ENCODE results near the gene BRINP1. TPM values are rescaled to one million over a fixed set of nuclear protein-coding genes. Genes with fewer than 3 reads are reported as not detected.

Gene BRINP1
- total and polyA plus RNA-seq, 2 experiments from 2014 or later, result 0.64 to 1.3 TPM

DNA sequence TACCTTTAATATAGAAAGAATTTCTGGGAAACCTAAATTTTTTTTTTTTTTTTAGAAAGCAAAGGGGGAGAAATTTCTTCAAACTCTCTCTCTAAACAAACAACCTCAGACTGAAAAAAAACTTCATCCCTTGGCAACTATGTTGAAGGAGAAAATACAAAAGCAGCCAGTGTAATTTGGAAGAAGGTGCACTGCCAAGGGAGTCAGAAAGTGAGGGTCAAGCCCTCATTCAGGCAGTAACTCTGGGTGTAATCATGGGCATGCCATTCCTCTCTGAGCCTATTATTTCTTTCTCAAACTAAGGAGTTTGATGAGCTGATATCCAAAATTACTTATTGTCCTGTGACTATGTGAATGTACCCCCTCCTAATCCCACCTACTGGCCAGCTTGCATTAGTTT is 203.1 kb downstream of the BRINP1 start:
- DNase-seq (ENCODE audit: low spot score), result no peak
- no peaks in the 10 kb centered on the region for H3K4me1 ChIP-seq (ENCODE audit: insufficient read depth)
- H3K9me3 ChIP-seq (ENCODE audit: low read depth), result no peaks in the 10 kb centered on the region
- no peak overlapping the region for H2AFZ ChIP-seq
- H4K20me1 ChIP-seq (ENCODE audit: insufficient read depth, poor library complexity, severe bottlenecking), result no peaks in the 10 kb centered on the region
- H3K9me2 ChIP-seq (replicated peaks; ENCODE audit: insufficient read depth), result no peaks in the 10 kb centered on the region
- H3K27ac ChIP-seq, result no peak overlapping the region
- no peaks in the 10 kb centered on the region for H3K27me3 ChIP-seq
- H3K36me3 ChIP-seq (replicated peaks; ENCODE audit: insufficient read depth, low read depth), result no peaks in the 10 kb centered on the region
- no peaks in the 10 kb centered on the region for H3K79me2 ChIP-seq
- no peak overlapping the region for H3K4me3 ChIP-seq
- TF ChIP-seq, protein P1, sequence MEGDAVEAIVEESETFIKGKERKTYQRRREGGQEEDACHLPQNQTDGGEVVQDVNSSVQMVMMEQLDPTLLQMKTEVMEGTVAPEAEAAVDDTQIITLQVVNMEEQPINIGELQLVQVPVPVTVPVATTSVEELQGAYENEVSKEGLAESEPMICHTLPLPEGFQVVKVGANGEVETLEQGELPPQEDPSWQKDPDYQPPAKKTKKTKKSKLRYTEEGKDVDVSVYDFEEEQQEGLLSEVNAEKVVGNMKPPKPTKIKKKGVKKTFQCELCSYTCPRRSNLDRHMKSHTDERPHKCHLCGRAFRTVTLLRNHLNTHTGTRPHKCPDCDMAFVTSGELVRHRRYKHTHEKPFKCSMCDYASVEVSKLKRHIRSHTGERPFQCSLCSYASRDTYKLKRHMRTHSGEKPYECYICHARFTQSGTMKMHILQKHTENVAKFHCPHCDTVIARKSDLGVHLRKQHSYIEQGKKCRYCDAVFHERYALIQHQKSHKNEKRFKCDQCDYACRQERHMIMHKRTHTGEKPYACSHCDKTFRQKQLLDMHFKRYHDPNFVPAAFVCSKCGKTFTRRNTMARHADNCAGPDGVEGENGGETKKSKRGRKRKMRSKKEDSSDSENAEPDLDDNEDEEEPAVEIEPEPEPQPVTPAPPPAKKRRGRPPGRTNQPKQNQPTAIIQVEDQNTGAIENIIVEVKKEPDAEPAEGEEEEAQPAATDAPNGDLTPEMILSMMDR (IDR thresholded peaks at IDR 0.05; ENCODE audit: poor library complexity), result no peak
- TF ChIP-seq EZH2 (IDR thresholded peaks at IDR 0.05; ENCODE audit: borderline replicate concordance) (no peak), EZH2phosphoT487 (IDR thresholded peaks at IDR 0.05; ENCODE audit: low read depth, severe bottlenecking, unreplicated experiment) (no peak)
- no peak overlapping the region for H3K4me2 ChIP-seq

DNA sequence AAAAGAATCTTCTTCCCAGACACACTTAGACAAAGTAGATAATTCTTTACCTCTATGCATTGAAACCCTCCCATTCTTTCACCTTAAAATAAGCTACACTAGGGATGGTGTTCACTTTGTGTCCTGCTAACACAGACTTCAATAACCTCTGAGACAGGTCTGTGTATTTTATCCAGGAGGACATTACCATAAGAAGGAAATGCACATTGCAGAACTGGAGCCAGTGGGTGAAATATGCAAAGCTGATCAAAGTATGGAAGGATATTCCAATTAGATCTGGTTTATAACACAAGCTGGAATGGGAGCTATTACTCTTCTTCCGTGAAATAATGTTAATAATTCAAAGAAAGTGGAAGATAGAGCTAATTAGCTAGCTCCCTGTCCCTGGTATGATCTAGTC is 204.1 kb downstream of the BRINP1 start:
- no peak for DNase-seq (ENCODE audit: low spot score)
- H3K27ac ChIP-seq, result no peak overlapping the region
- H3K9me3 ChIP-seq (ENCODE audit: low read depth), result no peaks in the 10 kb centered on the region
- no peaks in the 10 kb centered on the region for H3K79me2 ChIP-seq
- H3K9me2 ChIP-seq (replicated peaks; ENCODE audit: insufficient read depth), result no peaks in the 10 kb centered on the region
- H3K36me3 ChIP-seq (replicated peaks; ENCODE audit: insufficient read depth, low read depth), result no peaks in the 10 kb centered on the region
- no peaks in the 10 kb centered on the region for H3K4me1 ChIP-seq (ENCODE audit: insufficient read depth)
- no peaks in the 10 kb centered on the region for H4K20me1 ChIP-seq (ENCODE audit: insufficient read depth, poor library complexity, severe bottlenecking)
- WGBS (ENCODE audit: low lambda C conversion rate, missing lambda C conversion rate), result 89% methylated on average over 1 of the region's 1 CpG
- H2AFZ ChIP-seq, result no peak overlapping the region
- H3K27me3 ChIP-seq, result no peaks in the 10 kb centered on the region
- H3K4me2 ChIP-seq, result no peak overlapping the region
- no peak for TF ChIP-seq EZH2phosphoT487 (IDR thresholded peaks at IDR 0.05; ENCODE audit: low read depth, severe bottlenecking, unreplicated experiment)
- TF ChIP-seq EZH2 (IDR thresholded peaks at IDR 0.05; ENCODE audit: borderline replicate concordance), result no peak
- TF ChIP-seq, protein P1 (IDR thresholded peaks at IDR 0.05; ENCODE audit: poor library complexity), result no peak
- H3K4me3 ChIP-seq, result no peak overlapping the region

DNA sequence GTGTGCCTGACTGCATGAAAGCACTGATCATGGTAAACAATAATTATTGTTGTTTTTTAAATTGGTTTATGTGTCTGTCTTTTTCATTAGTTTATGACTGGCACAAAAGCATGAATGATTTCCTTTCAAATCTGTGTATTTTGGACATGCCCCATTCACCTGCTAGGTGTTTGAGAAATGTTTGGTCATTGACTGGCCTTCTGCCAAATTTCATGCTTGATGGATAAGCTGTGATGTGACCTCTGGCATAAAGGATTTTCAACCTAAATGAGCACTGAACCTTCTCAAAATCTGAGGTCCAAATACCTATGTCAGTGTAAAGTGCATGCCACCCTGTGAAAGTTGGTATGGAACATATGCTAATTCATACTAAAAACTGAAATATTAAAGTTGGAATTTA is 204.5 kb downstream of the BRINP1 start:
- Histone ChIP-seq H3K27ac (no peak overlapping the region), H3K4me2 (no peak overlapping the region), H3K27me3 (no peaks in the 10 kb centered on the region), H3K9me3 (ENCODE audit: low read depth) (no peaks in the 10 kb centered on the region), H4K20me1 (ENCODE audit: insufficient read depth, poor library complexity, severe bottlenecking) (no peaks in the 10 kb centered on the region), H3K4me1 (ENCODE audit: insufficient read depth) (no peaks in the 10 kb centered on the region), H3K79me2 (no peaks in the 10 kb centered on the region), H3K9me2 (replicated peaks; ENCODE audit: insufficient read depth) (no peaks in the 10 kb centered on the region), H3K4me3 (no peak overlapping the region), H3K36me3 (replicated peaks; ENCODE audit: insufficient read depth, low read depth) (no peaks in the 10 kb centered on the region), H2AFZ (no peak overlapping the region)
- DNase-seq (ENCODE audit: low spot score), result no peak
- TF ChIP-seq, protein P1 (IDR thresholded peaks at IDR 0.05; ENCODE audit: poor library complexity), result no peak
- TF ChIP-seq EZH2phosphoT487 (IDR thresholded peaks at IDR 0.05; ENCODE audit: low read depth, severe bottlenecking, unreplicated experiment), result no peak
- no peak for TF ChIP-seq EZH2 (IDR thresholded peaks at IDR 0.05; ENCODE audit: borderline replicate concordance)

DNA sequence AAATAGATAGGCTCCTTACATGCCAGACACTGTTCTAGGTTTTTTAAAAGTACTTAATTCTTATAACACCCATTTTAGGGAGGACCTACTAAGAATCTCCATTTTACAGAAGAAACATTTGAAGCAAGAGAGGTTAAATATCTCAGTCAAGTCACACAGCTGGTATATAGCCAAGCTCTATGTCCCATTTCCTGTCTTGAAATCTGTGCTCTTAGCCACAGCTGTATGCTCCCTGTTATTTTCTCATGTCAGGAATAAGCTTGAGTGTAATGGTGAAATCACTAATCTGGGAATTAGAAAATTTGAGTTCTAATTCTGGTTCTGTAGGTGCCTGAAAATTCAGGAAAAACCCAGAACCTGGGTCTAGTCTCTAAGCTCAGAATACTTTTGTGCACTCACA is 208.7 kb downstream of the BRINP1 start:
- DNase-seq (ENCODE audit: low spot score), result no peak
- H3K4me1 ChIP-seq (ENCODE audit: insufficient read depth), result no peaks in the 10 kb centered on the region
- no peaks in the 10 kb centered on the region for H3K79me2 ChIP-seq
- TF ChIP-seq EZH2phosphoT487 (IDR thresholded peaks at IDR 0.05; ENCODE audit: low read depth, severe bottlenecking, unreplicated experiment), result no peak
- TF ChIP-seq, protein P1 (IDR thresholded peaks at IDR 0.05; ENCODE audit: poor library complexity), result no peak
- TF ChIP-seq EZH2 (IDR thresholded peaks at IDR 0.05; ENCODE audit: borderline replicate concordance), result no peak
- H2AFZ ChIP-seq, result no peak overlapping the region
- H4K20me1 ChIP-seq (ENCODE audit: insufficient read depth, poor library complexity, severe bottlenecking), result no peaks in the 10 kb centered on the region
- no peaks in the 10 kb centered on the region for H3K36me3 ChIP-seq (replicated peaks; ENCODE audit: insufficient read depth, low read depth)
- H3K9me2 ChIP-seq (replicated peaks; ENCODE audit: insufficient read depth), result no peaks in the 10 kb centered on the region
- H3K4me2 ChIP-seq, result no peak overlapping the region
- no peak overlapping the region for H3K4me3 ChIP-seq
- H3K9me3 ChIP-seq (ENCODE audit: low read depth), result no peaks in the 10 kb centered on the region
- H3K27me3 ChIP-seq, result no peaks in the 10 kb centered on the region
- no peak overlapping the region for H3K27ac ChIP-seq
